Neural progenitor cell (in vitro differentiated cells): ENCODE data around the gene PARP3.

ENCODE experiments used
- EZH2 ChIP-seq: fragments of 200-600 bp; sonication (generic); IDR thresholded peaks from 2 replicates; pipeline ENCODE4 v1.6.1; 2017; ENCODE audit warnings: antibody characterized with exemption, mild to moderate bottlenecking, moderate library complexity
- TF ChIP-seq, protein P1 (sequence below): fragments of 200-600 bp; sonication (generic); IDR thresholded peaks from 2 replicates; pipeline ENCODE4 v1.5.1; 2017; ENCODE audit warnings: antibody characterized with exemption, mild to moderate bottlenecking

DNA sequence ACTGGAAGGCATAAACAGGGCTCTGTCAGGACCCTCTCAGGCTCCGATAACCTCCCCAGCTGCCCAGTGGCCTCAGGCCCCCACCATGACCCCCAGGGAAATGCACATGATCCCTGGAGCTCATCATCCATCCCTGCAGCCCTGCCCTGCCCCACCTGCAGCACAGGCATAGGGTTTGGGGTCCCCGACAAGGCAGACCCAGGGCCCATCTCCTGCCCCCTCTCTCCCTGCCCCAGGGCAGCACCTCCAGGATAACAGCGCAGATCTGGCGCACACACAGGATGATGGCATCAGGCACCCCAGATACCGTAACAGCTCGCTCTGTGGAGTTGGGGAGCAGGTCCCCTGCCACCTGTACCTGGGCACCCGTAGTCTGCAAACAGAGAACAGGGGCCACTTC is 17.5 kb downstream of the PARP3 start:
- TF ChIP-seq, protein P1, sequence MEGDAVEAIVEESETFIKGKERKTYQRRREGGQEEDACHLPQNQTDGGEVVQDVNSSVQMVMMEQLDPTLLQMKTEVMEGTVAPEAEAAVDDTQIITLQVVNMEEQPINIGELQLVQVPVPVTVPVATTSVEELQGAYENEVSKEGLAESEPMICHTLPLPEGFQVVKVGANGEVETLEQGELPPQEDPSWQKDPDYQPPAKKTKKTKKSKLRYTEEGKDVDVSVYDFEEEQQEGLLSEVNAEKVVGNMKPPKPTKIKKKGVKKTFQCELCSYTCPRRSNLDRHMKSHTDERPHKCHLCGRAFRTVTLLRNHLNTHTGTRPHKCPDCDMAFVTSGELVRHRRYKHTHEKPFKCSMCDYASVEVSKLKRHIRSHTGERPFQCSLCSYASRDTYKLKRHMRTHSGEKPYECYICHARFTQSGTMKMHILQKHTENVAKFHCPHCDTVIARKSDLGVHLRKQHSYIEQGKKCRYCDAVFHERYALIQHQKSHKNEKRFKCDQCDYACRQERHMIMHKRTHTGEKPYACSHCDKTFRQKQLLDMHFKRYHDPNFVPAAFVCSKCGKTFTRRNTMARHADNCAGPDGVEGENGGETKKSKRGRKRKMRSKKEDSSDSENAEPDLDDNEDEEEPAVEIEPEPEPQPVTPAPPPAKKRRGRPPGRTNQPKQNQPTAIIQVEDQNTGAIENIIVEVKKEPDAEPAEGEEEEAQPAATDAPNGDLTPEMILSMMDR: no peak
- TF ChIP-seq EZH2: no peak
